ENCODE data around the gene FLNB. TPM values are rescaled to one million over a fixed set of nuclear protein-coding genes. Genes with fewer than 3 reads are reported as not detected.
A peak's percentile ranks its signal among the peaks of the same experiment; 100 is the strongest.

Gene FLNB
- total RNA-seq, 1 donor from 2014 or later: 32.0 TPM

DNA sequence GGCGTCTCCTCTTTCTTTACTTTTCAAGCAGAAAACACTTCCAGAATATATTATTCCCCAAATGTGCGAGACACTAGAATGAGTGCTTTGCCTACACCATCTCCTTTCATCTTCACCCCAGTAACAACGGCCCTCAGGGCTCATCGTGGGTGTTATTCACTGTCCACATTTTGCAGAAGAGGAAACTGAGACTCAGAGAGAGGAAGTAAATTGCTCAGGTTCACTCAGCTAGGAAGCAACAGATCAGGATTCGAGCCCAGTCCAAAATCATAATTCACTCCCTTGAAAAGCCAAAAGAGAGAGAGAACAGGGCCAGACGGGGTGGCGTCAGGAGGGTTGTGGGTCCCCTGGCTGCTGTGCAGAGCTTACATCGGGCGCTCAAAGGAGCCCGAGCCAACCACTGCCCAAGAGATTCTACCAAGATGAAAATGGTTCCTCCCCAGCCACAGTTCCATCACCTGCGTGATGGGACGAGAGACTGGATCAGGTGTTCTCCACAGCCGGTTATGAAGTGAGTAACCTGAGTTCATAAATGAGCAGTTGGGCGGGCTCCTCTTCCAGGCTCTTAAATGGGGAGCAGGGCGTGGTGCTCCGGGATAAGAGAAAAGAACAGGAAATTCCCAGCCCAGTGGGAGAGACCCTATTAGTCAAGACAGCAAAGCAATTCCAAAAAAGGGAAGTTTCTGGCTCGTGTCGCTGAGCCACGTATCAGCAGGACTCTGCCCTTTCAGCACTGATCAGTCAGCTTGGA, 48.6 kb upstream of the FLNB start:
- Histone ChIP-seq H3K27ac (no peak overlapping the region), H3K79me2 (ENCODE audit: low read depth) (no peaks in the 10 kb centered on the region), H3K4me3 (no peak overlapping the region), H3K9me3 (ENCODE audit: low read depth) (no peaks in the 10 kb centered on the region), H4K20me1 (ENCODE audit: low read depth) (no peaks in the 10 kb centered on the region), H3K4me1 (no peaks in the 10 kb centered on the region), H3K36me3 (no peaks in the 10 kb centered on the region), H3K9ac (no peak overlapping the region), H3F3A (ENCODE audit: low read depth) (no peaks in the 10 kb centered on the region), H2AFZ (replicated peaks) (peak overlapping the region; percentile 79), H3K27me3 (no peaks in the 10 kb centered on the region), H3K4me2 (no peak overlapping the region)
- Mint-ChIP-seq H3K27me3 (ENCODE audit: insufficient read depth, low read depth) (peaks cover 4% of the 10 kb centered on the region), H3K27ac (peak overlapping the region; percentile 53), H3K9me3 (no peaks in the 10 kb centered on the region), H3K36me3 (no peaks in the 10 kb centered on the region), H3K4me1 (peaks cover 8% of the 10 kb centered on the region), H3K4me3 (no peak overlapping the region)
- DNase-seq (ENCODE audit: low spot score): no peak
- TF ChIP-seq EZH2phosphoT487 (IDR thresholded peaks at IDR 0.05) (no peak), EZH2 (IDR thresholded peaks at IDR 0.05) (no peak)
- TF ChIP-seq, protein P1, sequence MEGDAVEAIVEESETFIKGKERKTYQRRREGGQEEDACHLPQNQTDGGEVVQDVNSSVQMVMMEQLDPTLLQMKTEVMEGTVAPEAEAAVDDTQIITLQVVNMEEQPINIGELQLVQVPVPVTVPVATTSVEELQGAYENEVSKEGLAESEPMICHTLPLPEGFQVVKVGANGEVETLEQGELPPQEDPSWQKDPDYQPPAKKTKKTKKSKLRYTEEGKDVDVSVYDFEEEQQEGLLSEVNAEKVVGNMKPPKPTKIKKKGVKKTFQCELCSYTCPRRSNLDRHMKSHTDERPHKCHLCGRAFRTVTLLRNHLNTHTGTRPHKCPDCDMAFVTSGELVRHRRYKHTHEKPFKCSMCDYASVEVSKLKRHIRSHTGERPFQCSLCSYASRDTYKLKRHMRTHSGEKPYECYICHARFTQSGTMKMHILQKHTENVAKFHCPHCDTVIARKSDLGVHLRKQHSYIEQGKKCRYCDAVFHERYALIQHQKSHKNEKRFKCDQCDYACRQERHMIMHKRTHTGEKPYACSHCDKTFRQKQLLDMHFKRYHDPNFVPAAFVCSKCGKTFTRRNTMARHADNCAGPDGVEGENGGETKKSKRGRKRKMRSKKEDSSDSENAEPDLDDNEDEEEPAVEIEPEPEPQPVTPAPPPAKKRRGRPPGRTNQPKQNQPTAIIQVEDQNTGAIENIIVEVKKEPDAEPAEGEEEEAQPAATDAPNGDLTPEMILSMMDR (IDR thresholded peaks at IDR 0.05): no peak

DNA sequence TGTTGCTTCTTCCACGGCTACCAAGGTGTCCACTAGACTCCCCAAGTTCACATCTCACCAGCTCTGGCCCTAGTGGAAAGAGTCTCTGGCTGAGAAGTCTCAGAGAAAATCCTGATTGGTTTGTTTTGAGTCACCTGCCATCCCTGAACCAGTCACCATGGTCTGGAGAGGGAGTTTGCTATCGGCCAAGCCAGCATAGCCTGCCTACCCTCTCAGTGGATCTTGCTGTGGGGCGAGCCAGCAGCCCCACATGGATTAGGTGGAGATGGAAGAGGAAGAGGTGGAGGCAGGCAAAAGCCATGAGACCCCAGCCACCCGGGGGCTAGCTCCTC, 48.1 kb upstream of the FLNB start:
- TF ChIP-seq EZH2phosphoT487 (IDR thresholded peaks at IDR 0.05): no peak
- TF ChIP-seq EZH2 (IDR thresholded peaks at IDR 0.05): no peak
- TF ChIP-seq, protein P1 (IDR thresholded peaks at IDR 0.05): no peak
- Histone ChIP-seq H3K27ac (no peak overlapping the region), H3K27me3 (no peaks in the 10 kb centered on the region), H4K20me1 (ENCODE audit: low read depth) (no peaks in the 10 kb centered on the region), H2AFZ (replicated peaks) (peak overlapping the region; percentile 79), H3K79me2 (ENCODE audit: low read depth) (no peaks in the 10 kb centered on the region), H3K9ac (no peak overlapping the region), H3K4me1 (no peaks in the 10 kb centered on the region), H3K4me3 (no peak overlapping the region), H3F3A (ENCODE audit: low read depth) (no peaks in the 10 kb centered on the region), H3K4me2 (no peak overlapping the region), H3K36me3 (no peaks in the 10 kb centered on the region), H3K9me3 (ENCODE audit: low read depth) (no peaks in the 10 kb centered on the region)
- peak overlapping the region; percentile 53 for H3K27ac Mint-ChIP-seq
- no peak overlapping the region for H3K4me3 Mint-ChIP-seq
- H3K36me3 Mint-ChIP-seq: no peaks in the 10 kb centered on the region
- no peaks in the 10 kb centered on the region for H3K9me3 Mint-ChIP-seq
- DNase-seq (ENCODE audit: low spot score): no peak
- H3K27me3 Mint-ChIP-seq (ENCODE audit: insufficient read depth, low read depth): peaks cover 4% of the 10 kb centered on the region
- H3K4me1 Mint-ChIP-seq: peaks cover 8% of the 10 kb centered on the region

- Histone ChIP-seq H2AFZ (replicated peaks) (no peak overlapping the region), H3K4me2 (no peak overlapping the region), H3K27ac (no peak overlapping the region), H3K4me1 (no peaks in the 10 kb centered on the region), H3F3A (ENCODE audit: low read depth) (no peaks in the 10 kb centered on the region), H3K27me3 (no peaks in the 10 kb centered on the region), H3K9me3 (ENCODE audit: low read depth) (no peaks in the 10 kb centered on the region), H3K9ac (no peak overlapping the region), H3K4me3 (no peak overlapping the region), H4K20me1 (ENCODE audit: low read depth) (no peaks in the 10 kb centered on the region), H3K79me2 (ENCODE audit: low read depth) (no peaks in the 10 kb centered on the region), H3K36me3 (no peaks in the 10 kb centered on the region)
- no peaks in the 10 kb centered on the region for H3K9me3 Mint-ChIP-seq
- TF ChIP-seq, protein P1 (IDR thresholded peaks at IDR 0.05): no peak
- TF ChIP-seq EZH2 (IDR thresholded peaks at IDR 0.05): no peak
- TF ChIP-seq EZH2phosphoT487 (IDR thresholded peaks at IDR 0.05): no peak
- peaks cover 4% of the 10 kb centered on the region for H3K27me3 Mint-ChIP-seq (ENCODE audit: insufficient read depth, low read depth)
- H3K4me1 Mint-ChIP-seq: peaks cover 8% of the 10 kb centered on the region
- H3K4me3 Mint-ChIP-seq: no peak overlapping the region
- no peak for DNase-seq (ENCODE audit: low spot score)
- peak overlapping the region; percentile 50 for H3K27ac Mint-ChIP-seq
- no peaks in the 10 kb centered on the region for H3K36me3 Mint-ChIP-seq
Observed at GRCh38 chr3:57961177-57961827, 46.9 kb upstream of the FLNB start.
